ENCODE results near the gene RFWD3. TPM values are rescaled to one million over a fixed set of nuclear protein-coding genes. Genes with fewer than 3 reads are reported as not detected.

The RFWD3 gene
- total and polyA plus RNA-seq, 8 donors = 4.1 to 65.6 (median 12.5) TPM

- TF ChIP-seq POLR2AphosphoS5 (IDR thresholded peaks at IDR 0.05) (no peak), POLR2A (IDR thresholded peaks at IDR 0.05) (no peak), EP300 (IDR thresholded peaks at IDR 0.05) (no peak)
- TF ChIP-seq, protein P1, sequence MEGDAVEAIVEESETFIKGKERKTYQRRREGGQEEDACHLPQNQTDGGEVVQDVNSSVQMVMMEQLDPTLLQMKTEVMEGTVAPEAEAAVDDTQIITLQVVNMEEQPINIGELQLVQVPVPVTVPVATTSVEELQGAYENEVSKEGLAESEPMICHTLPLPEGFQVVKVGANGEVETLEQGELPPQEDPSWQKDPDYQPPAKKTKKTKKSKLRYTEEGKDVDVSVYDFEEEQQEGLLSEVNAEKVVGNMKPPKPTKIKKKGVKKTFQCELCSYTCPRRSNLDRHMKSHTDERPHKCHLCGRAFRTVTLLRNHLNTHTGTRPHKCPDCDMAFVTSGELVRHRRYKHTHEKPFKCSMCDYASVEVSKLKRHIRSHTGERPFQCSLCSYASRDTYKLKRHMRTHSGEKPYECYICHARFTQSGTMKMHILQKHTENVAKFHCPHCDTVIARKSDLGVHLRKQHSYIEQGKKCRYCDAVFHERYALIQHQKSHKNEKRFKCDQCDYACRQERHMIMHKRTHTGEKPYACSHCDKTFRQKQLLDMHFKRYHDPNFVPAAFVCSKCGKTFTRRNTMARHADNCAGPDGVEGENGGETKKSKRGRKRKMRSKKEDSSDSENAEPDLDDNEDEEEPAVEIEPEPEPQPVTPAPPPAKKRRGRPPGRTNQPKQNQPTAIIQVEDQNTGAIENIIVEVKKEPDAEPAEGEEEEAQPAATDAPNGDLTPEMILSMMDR (IDR thresholded peaks at IDR 0.05) = no peak
- WGBS, 5 donors = 89 to 94% (median 92%) methylated on average over 7 of the region's 7 CpGs
- H3K4me1 ChIP-seq = peaks cover 7 to 44% (median 25%) of the 10 kb centered on the region in 4 donors
- no peaks in the 10 kb centered on the region for H3K9me3 ChIP-seq
- H3K27ac ChIP-seq = no peak overlapping the region
- no peak overlapping the region for H3K4me3 ChIP-seq
- intact Hi-C loops (cut with DNase I; ENCODE audit: low total_unique reads) = no loop called here
- no peaks in the 10 kb centered on the region for H3K36me3 ChIP-seq
- DNase-seq = no peak
- H3K27me3 ChIP-seq = no peaks in the 10 kb centered on the region
Observed at GRCh38 chr16:74575175-74575806, 91.4 kb downstream of the RFWD3 start.

DNA sequence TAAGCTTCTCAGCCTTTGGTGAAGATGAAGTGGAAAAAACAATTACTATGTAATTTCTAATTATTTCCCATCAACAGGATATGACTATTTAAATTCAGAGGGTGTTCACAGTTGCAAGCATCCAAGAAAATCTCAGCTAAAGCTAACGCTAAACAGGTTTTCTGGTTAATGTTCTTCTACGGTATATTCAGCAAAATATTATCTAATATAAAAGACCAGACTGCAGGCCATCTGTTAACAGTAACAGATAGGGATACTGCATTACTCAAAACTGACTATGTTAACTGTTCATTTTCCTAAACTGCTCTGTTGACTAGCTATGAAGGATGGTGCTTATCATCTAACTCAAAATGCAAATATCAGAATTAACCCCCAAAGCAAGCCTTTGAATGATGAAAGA lies 92.5 kb downstream of the RFWD3 start:
- Histone ChIP-seq H3K9me3 (no peaks in the 10 kb centered on the region), H3K4me3 (no peak overlapping the region), H3K36me3 (no peaks in the 10 kb centered on the region), H3K27ac (no peak overlapping the region), H3K27me3 (no peaks in the 10 kb centered on the region), H3K4me1 (peaks cover 7 to 50% (median 27%) of the 10 kb centered on the region in 4 donors)
- 61 to 76% (median 66%) methylated on average over 2 of the region's 2 CpGs for WGBS, 5 donors
- TF ChIP-seq, protein P1 (IDR thresholded peaks at IDR 0.05) = no peak
- TF ChIP-seq POLR2AphosphoS5 (IDR thresholded peaks at IDR 0.05) = no peak
- no peak for TF ChIP-seq EP300 (IDR thresholded peaks at IDR 0.05)
- TF ChIP-seq POLR2A (IDR thresholded peaks at IDR 0.05) = no peak
- intact Hi-C loops (cut with DNase I; ENCODE audit: low total_unique reads) = no loop called here
- peak in 1 of 2 donors; percentile 11 for DNase-seq

DNA sequence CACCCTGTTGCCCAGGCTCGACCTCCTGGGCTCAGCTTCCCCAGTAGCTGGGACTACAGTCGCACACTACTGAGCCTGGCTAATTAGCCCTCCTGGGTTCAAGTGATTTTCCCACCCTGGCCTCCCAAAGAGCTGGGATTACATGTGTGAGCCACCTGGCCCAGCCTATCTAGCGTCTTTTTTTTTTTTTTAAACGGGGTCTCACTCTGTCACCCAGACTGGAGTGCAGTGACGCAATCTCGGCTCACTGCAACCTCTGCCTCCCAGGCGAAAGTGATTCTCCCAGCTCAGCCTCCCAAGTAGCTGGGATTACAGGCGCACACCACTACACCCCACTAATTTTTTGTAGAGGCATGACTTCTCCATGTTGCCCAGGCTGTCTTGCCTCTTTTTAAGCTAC lies 93.1 kb downstream of the RFWD3 start:
- H3K9me3 ChIP-seq = no peaks in the 10 kb centered on the region
- no peaks in the 10 kb centered on the region for H3K27me3 ChIP-seq
- no peak overlapping the region for H3K4me3 ChIP-seq
- no peak for DNase-seq
- intact Hi-C loops (cut with DNase I; ENCODE audit: low total_unique reads) = no loop called here
- H3K36me3 ChIP-seq = no peaks in the 10 kb centered on the region
- WGBS, 5 donors = 81 to 87% (median 85%) methylated on average over 8 of the region's 8 CpGs
- TF ChIP-seq, protein P1 (IDR thresholded peaks at IDR 0.05) = no peak
- TF ChIP-seq EP300 (IDR thresholded peaks at IDR 0.05) = no peak
- no peak for TF ChIP-seq POLR2A (IDR thresholded peaks at IDR 0.05)
- TF ChIP-seq POLR2AphosphoS5 (IDR thresholded peaks at IDR 0.05) = no peak
- peaks cover 13 to 56% (median 27%) of the 10 kb centered on the region in 4 donors for H3K4me1 ChIP-seq
- no peak overlapping the region for H3K27ac ChIP-seq

Other genes starting within 250 kb of the RFWD3 start
- gene CLEC18B, start 245.4 kb downstream of the RFWD3 start, total RNA-seq = 1 to 10 TPM in 1 of 5 donors, not detected in 4; 2.6 TPM
- 1 to 10 TPM in 1 of 3 donors, under 1 TPM in 1, not detected in 1; 0.25 to 2.6 TPM for gene CLEC18B, start 245.4 kb downstream of the RFWD3 start, polyA plus RNA-seq
- 100 to 1,000 TPM in 1 of 5 donors, 10 to 100 TPM in 4; 35.3 to 151 (median 83.6) TPM for gene GLG1, start 59.8 kb downstream of the RFWD3 start, total RNA-seq
- 10 to 100 TPM in 2 of 3 donors, 1 to 10 TPM in 1; 7.6 to 18.8 (median 14.6) TPM for gene GLG1, start 59.8 kb downstream of the RFWD3 start, polyA plus RNA-seq
- gene MLKL, start 34.0 kb upstream of the RFWD3 start, total RNA-seq = 10 to 100 TPM in 3 of 5 donors, 1 to 10 TPM in 2; 6.7 to 23.3 (median 11.6) TPM
- gene MLKL, start 34.0 kb upstream of the RFWD3 start, polyA plus RNA-seq = 10 to 100 TPM in 1 of 3 donors, 1 to 10 TPM in 2; 7.3 to 17.4 (median 8.1) TPM
- gene FA2H, start 107.9 kb upstream of the RFWD3 start, total RNA-seq = 10 to 100 TPM in 4 of 5 donors, 1 to 10 TPM in 1; 1.8 to 64.2 (median 29.2) TPM
- gene FA2H, start 107.9 kb upstream of the RFWD3 start, polyA plus RNA-seq = 10 to 100 TPM in 2 of 3 donors, 1 to 10 TPM in 1; 9.4 to 16.2 (median 15.0) TPM

Measured in stomach (tissue), 9 donors.